OCI-LY7 (cell line): ENCODE data around the gene NT5C2. TPM values are rescaled to one million over a fixed set of nuclear protein-coding genes. Genes with fewer than 3 reads are reported as not detected.

ENCODE experiments used
- BruUV-seq: library from RNA; stranded (reverse); fragments of 400-500 nt; replicated peaks from 2 replicates; lab custom pipeline; 2021; lab: Mats Ljungman, UMichigan
- CTCF ChIA-PET: fragments of 300-600 bp; sonication (Branson Sonifier 250); formaldehyde crosslinking; loops from one replicate; lab custom pipeline; 2022; ENCODE audit warnings: antibody characterized with exemption; ENCODE audit not compliant: unreplicated experiment; lab: Charles Lee
- POLR2A ChIA-PET: fragments of 300-600 bp; sonication (Branson Sonifier 250); formaldehyde crosslinking; loops from one replicate; lab custom pipeline; 2022; ENCODE audit warnings: antibody characterized with exemption; lab: Charles Lee
- DNase-seq: peaks from one replicate; pipeline ENCODE4 v3.0.0-alpha.2; 2015; ENCODE audit warnings: low spot score
- H2AFZ ChIP-seq: fragments of 200-600 bp; sonication (generic), shearing (Covaris generic); 2 replicates; pipeline ENCODE4 v1.6.1; 2014; ENCODE audit warnings: mild to moderate bottlenecking, antibody characterized with exemption, low read length, moderate library complexity
- H3K27ac ChIP-seq: fragments of 200-600 bp; sonication (generic); 2 replicates; pipeline ENCODE4 v1.5.1; 2014; ENCODE audit warnings: mixed run types, low read depth, mild to moderate bottlenecking, moderate library complexity, low read length, inconsistent platforms; ENCODE audit not compliant: poor library complexity, severe bottlenecking
- H3K36me3 ChIP-seq: fragments of 200-600 bp; sonication (generic); 2 replicates; pipeline ENCODE4 v1.6.1; 2014; ENCODE audit warnings: mild to moderate bottlenecking, antibody characterized with exemption, low read length, moderate library complexity, mixed read lengths; ENCODE audit not compliant: insufficient read depth
- H3K4me1 ChIP-seq: fragments of 200-600 bp; sonication (generic); 2 replicates; pipeline ENCODE4 v1.5.1; 2014; ENCODE audit warnings: mild to moderate bottlenecking, low read length; ENCODE audit not compliant: insufficient read depth, poor library complexity, severe bottlenecking
- H3K4me2 ChIP-seq: fragments of 200-600 bp; sonication (generic); 2 replicates; pipeline ENCODE4 v1.6.1; 2014; ENCODE audit warnings: mild to moderate bottlenecking, low read length
- H3K4me3 ChIP-seq: fragments of 200-600 bp; sonication (generic); 2 replicates; pipeline ENCODE4 v1.5.1; 2014; ENCODE audit warnings: mild to moderate bottlenecking, low read depth, low read length; ENCODE audit not compliant: poor library complexity, severe bottlenecking
- H3K79me2 ChIP-seq: fragments of 200-600 bp; sonication (generic); 2 replicates; pipeline ENCODE4 v1.6.1; 2016; ENCODE audit warnings: low read depth, mild to moderate bottlenecking, low read length, moderate library complexity, mixed read lengths; ENCODE audit not compliant: insufficient read depth
- H3K9me2 ChIP-seq: fragments of 200-600 bp; sonication (generic); 2 replicates; pipeline ENCODE4 v1.6.1; 2016; ENCODE audit warnings: mild to moderate bottlenecking, low read length, mixed read lengths; ENCODE audit not compliant: insufficient read depth
- H3K9me3 ChIP-seq: fragments of 200-600 bp; sonication (generic); 2 replicates; pipeline ENCODE4 v1.6.1; 2014; ENCODE audit warnings: mild to moderate bottlenecking, mixed run types, low read length, mixed read lengths
- H4K20me1 ChIP-seq: fragments of 200-600 bp; sonication (generic); 2 replicates; pipeline ENCODE4 v1.6.1; 2014; ENCODE audit warnings: mild to moderate bottlenecking, antibody characterized with exemption, low read length, moderate library complexity, mixed read lengths; ENCODE audit not compliant: insufficient read depth
- EZH2phosphoT487 ChIP-seq: fragments of 200-600 bp; sonication (generic); IDR thresholded peaks from 2 replicates; pipeline ENCODE4 v1.6.1; 2018; ENCODE audit warnings: low read depth, borderline replicate concordance, mild to moderate bottlenecking, mixed run types, antibody characterized with exemption, low read length, moderate library complexity, mixed read lengths
- intact Hi-C: fragments of 100-400 bp; cut with micrococcal nuclease; formaldehyde crosslinking; loops from one replicate; pipeline ENCODE4 v1.10.0; 2022; ENCODE audit not compliant: unreplicated experiment
- total RNA-seq, 2 experiments: library from RNA; depleted of rRNA in 1 of 2; stranded (reverse); fragments of >200 nt in 1 of 2; shearing (Covaris generic) in 1 of 2; gene quantifications; 2 replicates each; pipeline ENCODE4 v1.2.3, GENCODE V29; 2014 to 2022
- TF ChIP-seq, protein P1 (sequence below): fragments of 200-600 bp; sonication (generic); conservative IDR thresholded peaks from 2 replicates; pipeline ENCODE4 v1.5.1; 2014; ENCODE audit warnings: mild to moderate bottlenecking, antibody characterized with exemption, low read length, moderate library complexity, mixed read lengths

NT5C2 gene
- total RNA-seq, 2 experiments from 2014 or later: 72.0 to 87.3 TPM

DNA sequence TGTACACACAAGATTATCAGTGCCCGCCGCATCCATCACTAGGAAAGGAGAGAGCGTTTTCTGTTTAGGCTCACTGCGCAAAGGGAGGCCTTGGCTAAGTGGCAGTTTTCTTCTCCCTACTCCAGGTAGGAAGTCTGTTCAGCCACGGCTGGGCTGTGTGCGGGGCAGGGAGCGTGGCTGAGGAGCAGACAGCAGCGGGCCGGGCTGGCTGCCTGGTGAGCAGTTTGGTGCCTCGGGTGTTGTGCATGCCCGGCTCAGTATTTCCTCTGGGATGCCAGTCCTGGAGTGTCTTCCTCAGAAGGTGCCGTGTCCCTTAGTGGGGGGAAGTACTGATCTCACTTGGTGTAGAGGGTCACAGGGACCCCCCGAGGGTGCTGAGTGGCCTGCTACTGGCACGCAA lies 114.4 kb downstream of the NT5C2 start:
- POLR2A ChIA-PET: no interaction called here
- Histone ChIP-seq H3K36me3 (peaks cover 11% of the 10 kb centered on the region), H3K4me3 (no peak overlapping the region), H3K27ac (no peak overlapping the region), H3K4me2 (no peak overlapping the region), H2AFZ (no peak overlapping the region), H3K9me2 (no peaks in the 10 kb centered on the region), H4K20me1 (no peaks in the 10 kb centered on the region), H3K4me1 (no peaks in the 10 kb centered on the region), H3K79me2 (no peaks in the 10 kb centered on the region), H3K9me3 (no peaks in the 10 kb centered on the region)
- no TSS peak for BruUV-seq
- intact Hi-C loops: no loop called here
- no peak for TF ChIP-seq EZH2phosphoT487
- TF ChIP-seq, protein P1, sequence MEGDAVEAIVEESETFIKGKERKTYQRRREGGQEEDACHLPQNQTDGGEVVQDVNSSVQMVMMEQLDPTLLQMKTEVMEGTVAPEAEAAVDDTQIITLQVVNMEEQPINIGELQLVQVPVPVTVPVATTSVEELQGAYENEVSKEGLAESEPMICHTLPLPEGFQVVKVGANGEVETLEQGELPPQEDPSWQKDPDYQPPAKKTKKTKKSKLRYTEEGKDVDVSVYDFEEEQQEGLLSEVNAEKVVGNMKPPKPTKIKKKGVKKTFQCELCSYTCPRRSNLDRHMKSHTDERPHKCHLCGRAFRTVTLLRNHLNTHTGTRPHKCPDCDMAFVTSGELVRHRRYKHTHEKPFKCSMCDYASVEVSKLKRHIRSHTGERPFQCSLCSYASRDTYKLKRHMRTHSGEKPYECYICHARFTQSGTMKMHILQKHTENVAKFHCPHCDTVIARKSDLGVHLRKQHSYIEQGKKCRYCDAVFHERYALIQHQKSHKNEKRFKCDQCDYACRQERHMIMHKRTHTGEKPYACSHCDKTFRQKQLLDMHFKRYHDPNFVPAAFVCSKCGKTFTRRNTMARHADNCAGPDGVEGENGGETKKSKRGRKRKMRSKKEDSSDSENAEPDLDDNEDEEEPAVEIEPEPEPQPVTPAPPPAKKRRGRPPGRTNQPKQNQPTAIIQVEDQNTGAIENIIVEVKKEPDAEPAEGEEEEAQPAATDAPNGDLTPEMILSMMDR: no peak
- no peak for DNase-seq
- CTCF ChIA-PET: no interaction called here

DNA sequence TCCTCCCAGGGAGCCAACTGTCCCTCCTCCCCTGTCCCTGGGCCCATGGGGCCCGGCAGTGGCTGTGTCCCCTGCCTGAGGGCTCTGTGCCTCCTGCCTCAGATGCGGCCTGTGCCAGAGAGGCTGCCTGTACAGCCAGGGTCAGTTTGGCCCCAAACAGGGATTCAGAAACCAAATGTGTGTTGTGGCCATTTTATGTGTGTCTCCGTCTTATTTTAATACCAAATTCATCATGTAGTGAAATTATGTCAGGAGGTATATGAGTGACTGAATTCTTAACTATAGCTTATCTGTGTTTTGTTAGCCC lies 114.8 kb downstream of the NT5C2 start:
- BruUV-seq: no TSS peak
- Histone ChIP-seq H2AFZ (no peak overlapping the region), H3K79me2 (no peaks in the 10 kb centered on the region), H3K9me3 (no peaks in the 10 kb centered on the region), H3K4me3 (no peak overlapping the region), H3K4me2 (no peak overlapping the region), H3K9me2 (no peaks in the 10 kb centered on the region), H4K20me1 (no peaks in the 10 kb centered on the region), H3K4me1 (no peaks in the 10 kb centered on the region), H3K27ac (no peak overlapping the region), H3K36me3 (peaks cover 7% of the 10 kb centered on the region)
- DNase-seq: no peak
- intact Hi-C loops: no loop called here
- TF ChIP-seq, protein P1: no peak
- TF ChIP-seq EZH2phosphoT487: no peak
- ChIA-PET POLR2A (interaction anchor here (0.5 kb wide), 1 partner anchor 286 kb away, joined by 4 read pairs; no protein-coding TSS in a partner anchor), CTCF (interaction anchor here (0.5 kb wide), 1 partner anchor 129 kb away, joined by 3 read pairs; no protein-coding TSS in a partner anchor)

DNA sequence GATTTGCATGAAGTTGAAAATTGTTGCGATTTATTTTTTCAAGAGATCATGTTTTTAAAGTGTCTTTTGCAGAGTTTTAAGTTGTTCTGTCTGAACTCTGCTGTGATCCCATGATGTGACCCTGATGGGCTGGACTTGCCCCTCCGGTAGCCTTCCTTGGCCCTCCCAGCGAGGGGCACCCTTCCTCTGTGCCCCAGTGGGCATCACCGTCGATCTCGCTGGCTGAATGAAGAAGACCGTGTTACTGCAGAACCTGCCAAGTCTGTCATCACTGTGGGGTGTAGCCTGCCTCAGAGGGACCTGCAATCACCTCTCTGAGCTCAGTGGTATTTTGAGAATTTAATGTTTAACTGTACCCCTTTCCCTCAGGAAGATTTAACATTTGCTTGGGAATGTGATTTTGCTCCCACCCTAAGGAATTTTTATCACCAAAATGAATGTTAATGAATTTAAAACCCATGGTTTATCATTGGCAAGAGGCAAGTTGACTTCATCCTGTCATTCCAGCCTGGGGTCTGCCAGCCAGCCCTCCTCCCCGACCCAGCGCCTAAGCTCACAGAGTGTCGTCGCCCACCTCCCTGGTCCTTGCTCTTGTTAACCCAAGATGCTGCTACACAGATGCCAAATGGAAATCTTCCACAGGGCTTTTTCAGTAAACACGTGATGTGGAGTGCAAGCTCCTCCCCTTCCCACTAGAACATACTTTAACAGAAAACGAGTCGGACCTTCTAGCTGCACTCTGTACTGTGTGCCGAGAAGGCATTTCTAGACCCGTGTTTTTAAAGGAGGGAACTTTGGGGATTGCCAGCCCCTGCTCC lies 115.4 kb downstream of the NT5C2 start:
- no peaks in the 10 kb centered on the region for H3K79me2 ChIP-seq
- no peak for TF ChIP-seq EZH2phosphoT487
- TF ChIP-seq, protein P1: no peak
- CTCF ChIA-PET: interaction anchor here (0.5 kb wide), 1 partner anchor 129 kb away, joined by 3 read pairs; no protein-coding TSS in a partner anchor
- H2AFZ ChIP-seq: no peak overlapping the region
- H3K36me3 ChIP-seq: peaks cover 1% of the 10 kb centered on the region
- H3K4me2 ChIP-seq: no peak overlapping the region
- no peak for DNase-seq
- no peaks in the 10 kb centered on the region for H3K4me1 ChIP-seq
- POLR2A ChIA-PET: interaction anchor here (0.5 to 0.7 kb wide), 3 partner anchors 155 to 285 kb away, joined by 3 to 4 read pairs (median 4); no protein-coding TSS in a partner anchor
- no peaks in the 10 kb centered on the region for H3K9me3 ChIP-seq
- no TSS peak for BruUV-seq
- H3K27ac ChIP-seq: no peak overlapping the region
- no peaks in the 10 kb centered on the region for H3K9me2 ChIP-seq
- intact Hi-C loops: no loop called here
- no peak overlapping the region for H3K4me3 ChIP-seq
- no peaks in the 10 kb centered on the region for H4K20me1 ChIP-seq
